ACHN (cell line): ENCODE measurements around the gene PCLO.
A peak's percentile ranks its signal among the peaks of the same experiment; 100 is the strongest.
"Not testable (repeated sequence)": the region's sequence is repeated elsewhere in the genome, so short reads cannot be mapped to it uniquely, and the experiment has no call there.

Experiments
- DNase-seq: peaks from one replicate; pipeline ENCODE4 v3.0.0-alpha.2; 2015
- in situ Hi-C: cut with HindIII; loops from 2 replicates; pipeline ENCODE4 v1.10.0; 2017; ENCODE audit warnings: low sequenced_read_pairs, low pct_ligation_motif_present, low pct_unique_long_range_greater_than_20kb

Gene PCLO

GRCh38 chr7:83060218-83060617 is 102.5 kb downstream of the PCLO start:
- no peak for DNase-seq
- in situ Hi-C loops = no loop called here

- no peak for DNase-seq
- in situ Hi-C loops = no loop called here
These were observed 104.0 kb downstream of the PCLO start for GRCh38 chr7:83058667-83059066.

GRCh38 chr7:83055197-83055596 is 107.5 kb downstream of the PCLO start:
- in situ Hi-C loops = no loop called here
- DNase-seq = no peak

DNA sequence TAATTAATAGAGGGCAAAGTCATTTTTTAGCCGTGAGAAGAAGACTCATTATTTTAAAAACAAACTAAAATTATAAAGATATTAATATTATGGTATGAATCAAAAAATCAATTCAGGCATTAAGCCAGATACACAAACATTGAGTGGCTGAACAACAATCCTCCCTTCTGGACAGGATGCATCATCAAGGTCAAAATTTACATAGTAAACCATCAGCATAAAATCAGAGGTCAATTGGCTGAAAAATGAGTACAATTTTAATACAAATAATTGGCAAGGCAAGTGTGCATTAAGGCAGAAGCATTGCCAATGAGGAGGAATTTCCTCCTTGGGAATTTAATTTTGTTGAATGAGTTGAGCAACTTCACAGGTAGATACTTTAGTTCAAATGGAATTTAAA is 108.2 kb downstream of the PCLO start:
- DNase-seq = no peak
- in situ Hi-C loops = no loop called here

DNA sequence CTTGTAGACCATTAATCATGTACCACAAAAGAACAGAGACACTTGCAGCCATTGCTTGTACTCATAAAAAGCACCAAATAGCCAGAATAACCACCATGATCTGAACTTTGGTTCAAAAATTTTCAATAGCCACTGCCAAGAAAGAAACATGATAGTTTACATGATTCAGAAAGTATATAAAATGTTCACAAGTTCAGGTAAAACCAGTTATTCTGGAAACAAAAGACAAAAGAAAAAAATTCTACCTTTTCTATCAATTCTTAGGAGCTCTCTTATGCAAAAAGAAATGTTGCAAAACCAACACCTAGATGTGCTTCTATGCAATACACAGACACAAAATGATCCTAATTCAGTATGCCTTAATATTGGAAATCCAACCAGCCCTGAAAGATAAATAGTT is 108.7 kb downstream of the PCLO start:
- in situ Hi-C loops = no loop called here
- no peak for DNase-seq

DNA sequence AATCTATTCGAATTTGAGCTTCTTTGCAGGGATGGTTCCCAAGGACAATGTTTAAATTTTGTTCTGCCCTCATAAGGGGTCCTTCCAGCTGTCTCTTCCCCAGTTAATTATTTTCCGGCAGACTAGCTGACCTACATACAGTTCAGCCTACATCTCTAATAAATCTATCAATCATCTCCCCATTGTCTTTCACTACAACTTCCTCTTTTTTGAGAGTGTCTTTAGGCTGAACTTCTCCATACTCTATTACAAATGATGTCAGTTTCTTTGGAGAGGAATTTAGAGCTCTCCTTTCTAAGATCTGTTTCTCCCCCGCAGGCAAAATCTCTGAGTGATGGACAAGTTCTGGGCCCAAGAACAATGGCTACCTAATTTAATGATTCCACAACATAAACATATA is 122.2 kb downstream of the PCLO start:
- no peak for DNase-seq
- in situ Hi-C loops = no loop called here

- in situ Hi-C loops = no loop called here
- no peak for DNase-seq
These were observed 123.9 kb downstream of the PCLO start for GRCh38 chr7:83038787-83039186.

DNA sequence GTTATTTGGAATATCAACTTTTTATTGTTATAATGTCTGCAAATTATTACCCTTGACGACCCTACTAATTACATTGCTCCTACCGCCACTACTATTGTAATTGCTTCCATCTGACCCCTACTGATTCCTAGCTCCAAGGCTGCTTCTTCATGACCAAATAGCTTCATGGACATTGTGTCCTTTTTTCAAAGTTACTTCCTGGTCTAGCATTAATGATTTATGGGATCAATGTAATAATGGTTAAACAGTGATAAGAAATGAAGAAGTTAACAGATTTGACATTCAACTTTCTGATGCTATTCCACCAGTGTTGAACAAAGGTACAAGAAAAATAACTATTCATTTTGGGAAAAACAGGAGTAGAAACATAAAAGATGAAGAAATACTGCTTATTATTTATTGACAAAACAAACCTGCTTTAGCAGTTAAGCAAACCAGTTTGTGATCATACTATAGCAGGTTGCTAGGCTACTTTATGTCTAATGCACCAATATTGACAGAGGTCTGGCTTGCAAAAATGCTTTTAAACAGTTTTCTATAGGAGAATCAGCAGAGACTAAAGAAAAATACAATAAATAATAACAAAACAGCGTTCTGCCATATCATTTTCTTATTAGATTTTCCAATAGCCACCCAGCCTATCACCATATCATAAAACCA is 125.8 kb downstream of the PCLO start:
- in situ Hi-C loops = no loop called here
- DNase-seq = no peak

DNA sequence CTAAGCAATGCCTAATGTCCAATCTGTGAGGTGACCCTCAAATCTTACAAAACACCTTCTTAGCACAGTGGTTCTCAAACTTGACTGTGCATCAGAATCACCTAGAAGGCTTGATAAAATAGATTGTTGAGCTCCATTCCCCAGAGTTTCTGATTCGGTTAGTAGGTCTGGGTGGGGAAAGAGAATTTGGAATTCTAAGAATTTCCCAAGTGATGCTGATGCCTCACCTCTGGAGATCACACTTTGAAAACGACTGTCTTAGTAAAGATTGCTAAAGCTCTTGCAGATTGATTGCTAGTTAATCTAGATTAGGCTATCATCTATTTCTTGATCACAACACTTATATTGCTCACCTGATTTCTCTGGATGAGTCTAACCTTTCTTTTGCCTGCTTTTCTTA is 126.6 kb downstream of the PCLO start:
- in situ Hi-C loops = no loop called here

GRCh38 chr7:83032195-83032594 is 130.5 kb downstream of the PCLO start:
- no peak for DNase-seq
- in situ Hi-C loops = no loop called here

More for the DNA sequence above, 126.6 kb downstream of the PCLO start:
- no peak for DNase-seq

DNA sequence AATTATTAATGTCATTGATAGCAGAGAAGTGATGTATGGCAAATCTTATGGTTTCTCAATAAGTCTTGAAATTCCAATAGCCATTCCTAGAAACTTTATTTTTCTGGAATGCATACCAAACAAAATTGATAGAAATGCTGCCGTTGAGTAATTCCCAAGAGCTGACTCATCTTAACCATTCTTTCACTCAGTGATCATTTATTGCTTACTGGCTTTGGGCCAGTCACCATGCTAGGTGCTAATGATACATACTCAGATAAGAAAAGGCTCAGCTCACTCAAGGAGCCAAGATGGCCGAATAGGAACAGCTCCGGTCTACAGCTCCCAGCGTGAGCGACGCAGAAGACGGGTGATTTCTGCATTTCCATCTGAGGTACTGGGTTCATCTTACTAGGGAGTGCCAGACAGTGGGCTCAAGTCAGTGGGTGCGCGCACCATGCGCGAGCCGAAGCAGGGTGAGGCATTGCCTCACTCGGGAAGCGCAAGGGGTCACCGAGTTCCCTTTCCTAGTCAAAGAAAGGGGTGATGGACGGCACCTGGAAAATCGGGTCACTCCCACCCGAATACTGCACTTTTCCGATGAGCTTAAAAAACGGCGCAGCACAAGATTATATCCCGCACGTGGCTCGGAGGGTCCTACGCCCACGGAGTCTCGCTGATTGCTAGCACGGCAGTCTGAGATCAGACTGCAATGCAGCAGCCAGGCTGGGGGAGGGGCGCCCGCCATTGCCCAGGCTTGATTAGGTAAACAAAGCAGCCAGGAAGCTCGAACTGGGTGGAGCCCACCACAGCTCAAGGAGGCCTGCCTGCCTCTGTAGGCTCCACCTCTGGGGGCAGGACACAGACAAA is 138.6 kb downstream of the PCLO start:
- peak; percentile 72 for DNase-seq
- in situ Hi-C loops = not testable (repeated sequence)

DNA sequence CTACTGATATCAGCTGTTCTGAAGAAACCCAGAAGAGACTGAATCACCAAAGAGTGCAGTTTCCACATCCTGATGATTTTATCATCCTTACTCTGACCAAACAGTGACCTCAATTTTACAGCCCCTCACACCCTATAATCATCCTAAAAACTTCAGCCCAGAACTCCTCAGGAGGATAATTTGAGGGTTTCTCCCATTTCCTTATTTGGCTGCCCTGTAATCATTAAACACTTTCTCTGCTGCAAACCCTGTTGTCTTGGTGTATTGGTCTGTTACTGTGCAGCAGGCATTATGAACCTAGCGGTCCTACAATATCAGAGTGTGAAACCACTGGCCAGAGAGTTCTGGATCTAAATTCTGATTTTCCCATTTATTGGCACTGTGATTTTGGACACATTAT is 141.7 kb downstream of the PCLO start:
- DNase-seq = no peak
- in situ Hi-C loops = no loop called here

DNA sequence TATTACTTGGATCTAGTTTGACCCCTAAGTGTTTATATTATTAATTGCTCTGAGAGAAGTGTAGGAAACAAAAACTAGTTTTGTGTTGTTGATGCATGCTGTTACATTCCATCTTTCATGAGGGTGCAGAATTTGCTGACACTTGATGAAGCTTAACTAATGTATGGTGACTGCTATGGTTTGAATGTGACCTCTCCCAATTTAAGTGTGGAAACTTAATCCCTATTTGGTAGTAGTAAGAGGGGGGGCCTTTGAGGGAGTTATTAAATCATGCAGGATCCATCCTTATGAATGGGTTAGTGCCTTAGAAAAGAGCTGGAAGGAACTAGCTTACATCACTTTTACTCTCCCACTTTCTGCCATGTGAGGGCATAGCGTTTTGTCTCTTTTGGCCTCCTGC is 142.5 kb downstream of the PCLO start:
- in situ Hi-C loops = no loop called here
- no peak for DNase-seq

GRCh38 chr7:83015916-83016315 is 146.8 kb downstream of the PCLO start:
- DNase-seq = no peak
- in situ Hi-C loops = no loop called here

- in situ Hi-C loops = no loop called here
- DNase-seq = no peak
These were observed 148.1 kb downstream of the PCLO start for GRCh38 chr7:83014546-83014945.

DNA sequence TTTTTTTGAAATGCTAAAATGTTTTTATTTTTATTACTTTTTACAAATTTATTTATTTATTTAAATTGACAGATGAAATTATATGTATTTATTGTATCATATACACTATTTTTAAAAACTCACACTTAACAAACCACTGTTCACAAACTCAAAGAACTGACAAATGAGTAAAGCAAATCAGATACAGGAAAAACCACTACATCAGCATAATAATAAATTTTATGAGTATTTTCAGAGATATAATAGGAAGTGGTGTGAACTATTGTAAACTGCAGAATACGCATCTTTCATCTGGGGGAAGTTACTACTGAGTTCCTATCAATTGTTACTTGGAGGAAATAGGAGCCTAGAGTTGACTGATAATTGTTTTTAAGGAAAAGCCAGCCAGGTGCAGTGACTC is 150.7 kb downstream of the PCLO start:
- no peak for DNase-seq
- in situ Hi-C loops = no loop called here

DNA sequence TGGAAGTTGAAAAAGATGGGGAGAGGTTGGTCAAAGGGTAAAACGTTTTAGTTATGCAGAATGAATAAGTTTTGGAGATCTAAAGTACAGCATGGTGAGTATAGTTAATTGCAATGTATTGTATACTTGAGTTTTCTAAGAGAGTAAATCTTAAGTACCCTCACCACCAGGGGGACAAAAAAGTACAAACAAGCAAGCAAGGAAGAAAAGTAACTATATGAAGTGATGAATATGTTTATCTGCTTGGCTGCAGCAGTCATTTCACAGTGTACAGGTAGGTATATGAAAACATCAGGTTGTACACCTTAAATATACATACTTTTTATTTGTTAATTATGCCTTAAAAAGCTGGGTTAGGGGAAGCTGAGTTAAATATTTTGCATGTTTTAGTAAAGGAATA is 157.3 kb downstream of the PCLO start:
- in situ Hi-C loops = no loop called here
- peak; percentile 51 for DNase-seq

- in situ Hi-C loops = no loop called here
- peak; percentile 76 for DNase-seq
These were observed 161.2 kb downstream of the PCLO start for GRCh38 chr7:83001362-83002040.

GRCh38 chr7:82998436-82998835 is 164.2 kb downstream of the PCLO start:
- DNase-seq = no peak

More at GRCh38 chr7:82998436-82998835, 164.2 kb downstream of the PCLO start:
- in situ Hi-C loops = no loop called here
